ENCODE data around the gene KIAA0825. TPM values are rescaled to one million over a fixed set of nuclear protein-coding genes. Genes with fewer than 3 reads are reported as not detected.

KIAA0825 gene
- total and polyA plus RNA-seq, 8 donors = 5.1 to 6.9 (median 6.5) TPM

GRCh38 chr5:94544875-94545547 lies 73.4 kb downstream of the KIAA0825 start:
- no peak for DNase-seq
- H3K27ac ChIP-seq = peak overlapping the region in 1 of 2 donors; percentile 48
- intact Hi-C loops (cut with DNase I) = no loop called here
- H3K9me3 ChIP-seq = peaks cover 0 to 19% of the 10 kb centered on the region in 2 donors
- TF ChIP-seq CTCF (IDR thresholded peaks at IDR 0.05) = no peak
- peaks cover 0 to 27% of the 10 kb centered on the region in 2 donors for H3K4me1 ChIP-seq
- no peaks in the 10 kb centered on the region for H3K27me3 ChIP-seq
- no peaks in the 10 kb centered on the region for H3K36me3 ChIP-seq
- no peak overlapping the region for H3K4me3 ChIP-seq
- no peak for ATAC-seq

GRCh38 chr5:94544031-94544650 lies 74.3 kb downstream of the KIAA0825 start:
- H3K36me3 ChIP-seq = no peaks in the 10 kb centered on the region
- H3K27me3 ChIP-seq = no peaks in the 10 kb centered on the region
- no peak for TF ChIP-seq CTCF (IDR thresholded peaks at IDR 0.05)
- H3K27ac ChIP-seq = peak overlapping the region in 1 of 2 donors; percentile 48
- H3K9me3 ChIP-seq = peaks cover 0 to 19% of the 10 kb centered on the region in 2 donors
- H3K4me1 ChIP-seq = peaks cover 0 to 27% of the 10 kb centered on the region in 2 donors
- DNase-seq (peak in 1 of 4 donors; percentile 13), ATAC-seq (peak; percentile 83)
- intact Hi-C loops (cut with DNase I) = no loop called here
- no peak overlapping the region for H3K4me3 ChIP-seq

GRCh38 chr5:94540856-94541494 lies 77.4 kb downstream of the KIAA0825 start:
- Histone ChIP-seq H3K27ac (no peak overlapping the region), H3K36me3 (no peaks in the 10 kb centered on the region), H3K4me1 (peaks cover 0 to 23% of the 10 kb centered on the region in 2 donors), H3K27me3 (no peaks in the 10 kb centered on the region), H3K9me3 (peaks cover 0 to 19% of the 10 kb centered on the region in 2 donors), H3K4me3 (no peak overlapping the region)
- ATAC-seq (no peak), DNase-seq (no peak)
- TF ChIP-seq CTCF (IDR thresholded peaks at IDR 0.05) = no peak
- intact Hi-C loops (cut with DNase I) = no loop called here

GRCh38 chr5:94538260-94538659 lies 80.1 kb downstream of the KIAA0825 start:
- H3K27ac ChIP-seq = no peak overlapping the region
- no peak for DNase-seq
- no peak for TF ChIP-seq CTCF (IDR thresholded peaks at IDR 0.05)
- H3K4me3 ChIP-seq = no peak overlapping the region
- H3K27me3 ChIP-seq = no peaks in the 10 kb centered on the region
- peaks cover 0 to 19% of the 10 kb centered on the region in 2 donors for H3K9me3 ChIP-seq
- ATAC-seq = peak; percentile 54
- H3K4me1 ChIP-seq = no peaks in the 10 kb centered on the region
- intact Hi-C loops (cut with DNase I) = no loop called here
- H3K36me3 ChIP-seq = no peaks in the 10 kb centered on the region

GRCh38 chr5:94526706-94527105 lies 91.7 kb downstream of the KIAA0825 start:
- Histone ChIP-seq H3K4me3 (no peak overlapping the region), H3K9me3 (no peaks in the 10 kb centered on the region), H3K4me1 (no peaks in the 10 kb centered on the region), H3K36me3 (no peaks in the 10 kb centered on the region), H3K27ac (no peak overlapping the region), H3K27me3 (no peaks in the 10 kb centered on the region)
- no peak for ATAC-seq
- DNase-seq = no peak
- intact Hi-C loops (cut with DNase I) = no loop called here
- TF ChIP-seq CTCF (IDR thresholded peaks at IDR 0.05) = no peak
